HG03575 (cell line): ENCODE results near the gene DHRS1.

Source experiments
- ATAC-seq: cut with Tn5 transposase; IDR thresholded peaks from one replicate; pipeline ENCODE4 v1.9.1; 2021; ENCODE audit not compliant: unreplicated experiment, insufficient number of reproducible peaks, low FRiP score; ENCODE audit errors: extremely low read depth

The DHRS1 gene

DNA sequence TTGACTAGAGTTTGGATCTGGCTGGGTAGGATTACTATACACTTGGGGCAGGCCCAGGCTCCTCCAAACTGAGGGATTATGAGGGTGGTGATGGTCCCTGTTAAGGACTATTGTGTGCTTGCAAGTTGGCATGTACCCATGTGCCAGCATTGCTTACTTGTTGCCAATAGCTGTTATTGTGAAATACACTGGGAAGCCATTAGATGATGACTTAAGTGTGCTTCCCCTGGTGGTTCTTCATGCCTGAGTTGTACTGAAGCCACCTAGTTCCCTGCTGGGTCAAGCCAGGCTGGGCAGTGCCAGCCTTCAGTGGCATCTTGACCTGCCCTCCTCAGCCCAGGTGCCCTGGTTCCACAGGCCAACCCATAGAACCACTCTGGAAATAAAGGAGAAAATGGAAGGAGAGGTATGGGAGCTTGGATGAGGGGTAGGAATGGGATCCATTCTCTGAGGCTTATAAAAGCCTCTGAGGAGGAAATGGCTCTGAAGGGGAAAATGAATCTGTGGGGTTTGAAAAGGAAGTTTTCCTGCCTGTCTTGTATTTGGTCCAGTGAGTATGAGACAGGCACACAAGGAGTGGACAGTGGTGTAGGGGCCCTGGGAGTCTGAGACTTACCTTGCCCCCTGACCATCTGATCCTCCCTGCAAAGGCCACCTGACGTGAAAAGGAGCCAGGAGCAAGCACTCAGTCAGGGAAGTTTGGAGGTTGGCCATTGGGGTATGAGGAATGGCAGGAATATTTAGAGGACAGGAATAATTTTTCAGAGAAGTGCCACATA is 12.4 kb upstream of the DHRS1 start:
- no peak for ATAC-seq

DNA sequence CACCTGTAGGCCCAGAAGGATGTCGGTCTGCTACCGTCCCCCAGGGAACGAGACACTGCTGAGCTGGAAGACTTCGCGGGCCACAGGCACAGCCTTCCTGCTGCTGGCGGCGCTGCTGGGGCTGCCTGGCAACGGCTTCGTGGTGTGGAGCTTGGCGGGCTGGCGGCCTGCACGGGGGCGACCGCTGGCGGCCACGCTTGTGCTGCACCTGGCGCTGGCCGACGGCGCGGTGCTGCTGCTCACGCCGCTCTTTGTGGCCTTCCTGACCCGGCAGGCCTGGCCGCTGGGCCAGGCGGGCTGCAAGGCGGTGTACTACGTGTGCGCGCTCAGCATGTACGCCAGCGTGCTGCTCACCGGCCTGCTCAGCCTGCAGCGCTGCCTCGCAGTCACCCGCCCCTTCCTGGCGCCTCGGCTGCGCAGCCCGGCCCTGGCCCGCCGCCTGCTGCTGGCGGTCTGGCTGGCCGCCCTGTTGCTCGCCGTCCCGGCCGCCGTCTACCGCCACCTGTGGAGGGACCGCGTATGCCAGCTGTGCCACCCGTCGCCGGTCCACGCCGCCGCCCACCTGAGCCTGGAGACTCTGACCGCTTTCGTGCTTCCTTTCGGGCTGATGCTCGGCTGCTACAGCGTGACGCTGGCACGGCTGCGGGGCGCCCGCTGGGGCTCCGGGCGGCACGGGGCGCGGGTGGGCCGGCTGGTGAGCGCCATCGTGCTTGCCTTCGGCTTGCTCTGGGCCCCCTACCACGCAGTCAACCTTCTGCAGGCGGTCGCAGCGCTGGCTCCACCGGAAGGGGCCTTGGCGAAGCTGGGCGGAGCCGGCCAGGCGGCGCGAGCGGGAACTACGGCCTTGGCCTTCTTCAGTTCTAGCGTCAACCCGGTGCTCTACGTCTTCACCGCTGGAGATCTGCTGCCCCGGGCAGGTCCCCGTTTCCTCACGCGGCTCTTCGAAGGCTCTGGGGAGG is 11.3 kb upstream of the DHRS1 start, which contains the start of gene LTB4R:
TSS of gene LTB4R (plus strand) at position 857 of the 959 bp plus-strand sequence. CDS start 4,150 bp downstream, outside the sequence.
- no peak for ATAC-seq

GRCh38 chr14:24310265-24310645 is 10.7 kb upstream of the DHRS1 start:
- ATAC-seq = no peak

GRCh38 chr14:24309538-24310264 is 10.1 kb upstream of the DHRS1 start, which contains the start of gene LTB4R2:
Gene LTB4R2, plus strand, starts transcription at chr14:24310140. Its CDS starts 525 bp downstream, at chr14:24310665.
- ATAC-seq = no peak

DNA sequence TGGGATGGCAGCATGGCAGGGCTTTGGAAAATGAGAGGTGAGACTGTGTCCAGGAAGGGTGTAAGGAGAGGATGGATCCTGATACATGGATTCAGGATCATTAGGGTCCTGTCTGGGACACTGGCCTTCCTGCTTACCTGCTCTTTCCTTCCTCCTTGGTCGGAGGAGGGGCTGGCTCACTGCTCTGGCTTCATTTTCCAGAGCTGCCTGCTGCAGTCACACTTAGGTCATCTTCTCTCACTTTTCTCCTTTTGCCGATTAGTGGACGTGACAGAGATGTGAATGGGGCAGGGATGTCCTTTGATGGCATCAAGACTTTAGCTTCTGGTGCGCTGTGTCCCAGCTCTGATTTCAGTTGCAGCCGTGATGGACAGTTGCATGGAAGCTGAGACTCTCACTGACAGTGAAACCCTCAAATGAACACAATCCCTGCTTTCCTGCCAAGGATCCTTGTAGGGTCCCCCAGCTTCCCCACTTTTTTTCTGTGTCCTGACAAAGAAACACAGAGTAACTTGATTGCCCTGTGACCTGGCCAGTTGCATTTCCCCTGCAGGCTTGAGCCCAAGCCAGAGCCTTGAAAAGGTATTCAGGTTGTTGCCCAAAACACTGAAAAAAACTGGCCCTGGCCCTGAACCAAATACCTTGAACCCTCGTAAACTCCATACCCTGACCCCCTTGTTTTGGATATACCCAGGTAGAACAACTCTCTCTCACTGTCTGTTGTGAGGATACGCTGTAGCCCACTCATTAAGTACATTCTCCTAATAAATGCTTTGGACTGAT is 9.0 kb upstream of the DHRS1 start:
- ATAC-seq = no peak

DNA sequence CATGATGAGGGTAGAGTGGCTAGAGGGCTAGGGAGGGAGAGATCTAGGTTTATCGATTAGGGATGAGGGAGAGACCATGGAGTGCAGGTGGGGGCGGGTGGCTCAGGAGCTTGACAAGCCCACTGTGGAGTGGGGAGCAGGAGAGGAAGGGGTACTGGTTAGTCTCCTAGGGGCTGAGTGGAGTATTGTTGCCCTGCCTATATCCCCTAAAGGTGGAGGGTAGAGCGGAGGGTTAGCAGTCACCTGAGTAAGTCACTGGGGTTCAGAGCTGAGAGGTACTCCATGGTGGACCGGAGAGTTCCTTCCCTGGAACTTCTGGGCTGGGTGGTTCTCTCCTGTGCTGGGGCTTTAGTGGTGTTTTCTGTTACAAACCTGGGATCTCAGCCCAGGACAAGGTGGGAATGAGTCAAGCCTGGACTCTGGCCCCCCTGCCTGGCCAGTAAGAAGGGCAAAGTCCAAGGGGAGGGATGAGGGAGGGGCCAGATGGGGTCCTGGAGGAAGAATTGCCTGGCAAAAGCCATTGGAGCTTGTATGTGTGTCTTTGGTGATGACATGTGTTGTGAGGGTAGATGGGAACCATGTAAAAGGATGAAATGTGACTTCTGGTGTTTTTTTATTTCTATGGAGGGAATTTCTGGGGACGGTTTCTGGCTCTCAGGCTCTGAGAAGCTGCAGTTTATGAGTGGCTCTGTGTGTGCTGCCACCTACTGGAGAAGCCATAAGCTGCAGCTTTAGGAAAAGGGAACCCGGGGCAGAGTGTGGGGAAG is 8.2 kb upstream of the DHRS1 start, which contains the start of gene CIDEB:
TSS of gene CIDEB (minus strand) at position 403 of the 767 bp plus-strand sequence. CDS start at position 284, 119 bp downstream.
- ATAC-seq = no peak

DNA sequence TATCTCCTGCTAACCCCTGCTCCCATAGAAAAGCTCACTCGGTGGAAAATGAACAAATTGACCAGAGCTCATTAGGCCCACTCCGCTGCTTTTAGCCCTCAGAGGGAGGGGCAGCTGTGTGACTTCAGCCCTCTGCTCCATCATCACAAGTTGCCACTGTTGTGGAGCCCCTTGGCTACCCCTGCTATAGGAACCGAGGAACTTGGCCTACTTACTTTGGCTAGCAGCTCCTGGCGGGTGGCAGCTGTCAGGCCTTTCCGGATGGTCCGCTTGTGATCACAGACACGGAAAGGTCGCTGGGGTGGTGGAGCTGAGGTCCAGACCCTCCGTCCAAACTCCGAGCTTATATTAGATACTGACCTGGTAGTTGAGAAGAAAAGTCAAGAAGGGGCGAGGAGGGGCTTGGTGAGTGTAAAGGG is 7.6 kb upstream of the DHRS1 start:
- no peak for ATAC-seq

DNA sequence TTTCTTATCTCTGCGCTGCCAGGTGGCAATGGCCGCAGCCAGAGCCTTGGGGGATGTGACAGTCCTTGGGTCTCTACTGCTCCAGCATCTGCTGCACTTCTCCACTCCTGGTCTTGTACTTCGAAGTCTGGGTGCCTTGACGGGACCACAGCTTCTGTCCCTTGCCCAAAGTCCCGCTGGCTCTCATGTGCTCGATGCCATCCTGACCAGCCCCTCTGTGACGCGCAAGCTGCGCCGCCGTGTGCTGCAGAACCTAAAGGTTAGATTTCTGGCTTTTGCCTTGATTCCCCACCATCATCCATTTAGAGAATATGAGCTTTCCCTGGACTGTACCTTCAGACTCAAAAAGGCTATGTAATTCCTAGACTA is 4.4 kb upstream of the DHRS1 start:
- no peak for ATAC-seq

- no peak for ATAC-seq
These were observed 873 bp upstream of the DHRS1 start for GRCh38 chr14:24300326-24300980.

DNA sequence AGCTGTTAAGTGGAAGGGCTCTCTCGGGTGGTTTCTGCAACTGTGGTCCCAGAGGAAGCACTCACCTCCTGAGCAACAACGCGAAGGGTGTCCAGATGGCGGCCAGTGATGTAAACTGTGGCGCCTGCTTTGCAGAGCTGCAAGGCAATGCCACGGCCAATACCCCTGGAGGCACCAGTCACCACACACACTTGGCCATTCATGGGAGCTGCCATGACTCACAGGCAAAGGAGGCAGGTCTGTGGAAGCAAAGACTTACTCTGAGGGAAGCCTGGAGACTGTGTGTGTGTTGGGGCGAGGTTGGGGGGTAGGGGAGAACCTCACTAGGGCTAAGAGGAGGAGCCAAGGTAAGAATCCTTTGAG is 707 bp downstream of the DHRS1 start:
- no peak for ATAC-seq

DNA sequence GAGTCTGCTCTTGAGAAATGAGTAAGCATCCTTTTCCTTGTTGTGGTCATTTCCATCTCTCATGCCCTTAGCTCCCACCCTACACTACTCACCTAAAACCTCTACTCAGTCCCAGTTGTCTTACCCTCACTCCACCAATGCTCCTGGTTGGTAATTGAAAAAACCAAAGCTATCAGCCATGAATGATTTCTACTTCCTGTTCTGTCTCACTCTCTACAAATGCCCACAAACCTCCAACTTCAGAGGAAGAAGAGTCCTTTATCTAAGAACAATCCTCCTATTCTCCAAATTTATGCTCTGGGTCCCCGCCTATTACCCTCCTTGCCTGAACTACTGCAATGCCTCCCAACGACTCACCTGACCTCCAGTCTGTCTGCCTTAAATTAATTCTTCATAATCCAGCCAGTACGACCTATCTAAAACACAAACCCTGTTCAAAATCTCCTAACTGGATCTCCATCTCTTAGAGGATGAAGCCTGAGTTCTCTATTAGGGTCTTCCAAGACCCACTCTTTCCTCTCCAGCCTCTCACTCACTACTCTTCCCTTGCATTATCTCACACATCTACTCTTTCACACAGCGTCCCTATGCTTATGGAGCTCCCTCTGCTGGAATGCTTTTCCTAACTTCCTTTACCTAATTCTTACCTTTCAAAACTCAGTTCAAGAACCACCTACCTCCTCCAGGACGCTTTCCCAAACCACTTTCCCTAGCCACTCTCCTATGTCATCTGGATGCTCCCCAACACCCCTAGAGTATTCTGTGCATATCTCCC is 2.2 kb downstream of the DHRS1 start:
- peak; percentile 3 for ATAC-seq

GRCh38 chr14:24296341-24297157 is 3.0 kb downstream of the DHRS1 start:
- peak; percentile 31 for ATAC-seq

- no peak for ATAC-seq
These were observed 6.1 kb downstream of the DHRS1 start for GRCh38 chr14:24293525-24293924.

GRCh38 chr14:24292118-24292807 is 7.3 kb downstream of the DHRS1 start:
- ATAC-seq = no peak

- no peak for ATAC-seq
These were observed 8.0 kb downstream of the DHRS1 start for GRCh38 chr14:24291446-24292117.
